T-helper 2 cell treated with Interferon-gamma antibody and Interleukin-4, amounts not matched to agents 5 μg/mL and 100 μg/mL, for 36 hours (primary cell): Measurements from ENCODE around the gene ANO6.
"Not testable (repeated sequence)": the region's sequence is repeated elsewhere in the genome, so short reads cannot be mapped to it uniquely, and the experiment has no call there.

Source experiments
- DNase-seq: peaks from one replicate; pipeline ENCODE4 v3.0.0; 2021; ENCODE audit warnings: low spot score
- H3K27ac Mint-ChIP-seq: one replicate; pipeline ENCODE4 v1.8.0; 2021; ENCODE audit warnings: mild to moderate bottlenecking, mixed read lengths
- H3K27me3 Mint-ChIP-seq: one replicate; pipeline ENCODE4 v1.8.0; 2021; ENCODE audit warnings: low read depth, mixed read lengths
- H3K36me3 Mint-ChIP-seq: one replicate; pipeline ENCODE4 v1.8.0; 2021; ENCODE audit warnings: low read depth, mixed read lengths
- H3K4me1 Mint-ChIP-seq: one replicate; pipeline ENCODE4 v1.8.0; 2021; ENCODE audit warnings: low read depth, mixed read lengths
- H3K4me3 Mint-ChIP-seq: one replicate; pipeline ENCODE4 v1.8.0; 2022; ENCODE audit warnings: mild to moderate bottlenecking, moderate library complexity, mixed read lengths
- H3K9me3 Mint-ChIP-seq: one replicate; pipeline ENCODE4 v1.8.0; 2021; ENCODE audit warnings: mixed read lengths

The ANO6 gene

GRCh38 chr12:45235087-45236025 lies 19.5 kb downstream of the ANO6 start:
- peaks cover 7% of the 10 kb centered on the region for H3K36me3 Mint-ChIP-seq
- H3K27ac Mint-ChIP-seq = peak overlapping the region; percentile 2
- no peak overlapping the region for H3K4me3 Mint-ChIP-seq
- H3K27me3 Mint-ChIP-seq = no peaks in the 10 kb centered on the region
- DNase-seq = no peak
- peaks cover 31% of the 10 kb centered on the region for H3K4me1 Mint-ChIP-seq
- no peaks in the 10 kb centered on the region for H3K9me3 Mint-ChIP-seq

DNA sequence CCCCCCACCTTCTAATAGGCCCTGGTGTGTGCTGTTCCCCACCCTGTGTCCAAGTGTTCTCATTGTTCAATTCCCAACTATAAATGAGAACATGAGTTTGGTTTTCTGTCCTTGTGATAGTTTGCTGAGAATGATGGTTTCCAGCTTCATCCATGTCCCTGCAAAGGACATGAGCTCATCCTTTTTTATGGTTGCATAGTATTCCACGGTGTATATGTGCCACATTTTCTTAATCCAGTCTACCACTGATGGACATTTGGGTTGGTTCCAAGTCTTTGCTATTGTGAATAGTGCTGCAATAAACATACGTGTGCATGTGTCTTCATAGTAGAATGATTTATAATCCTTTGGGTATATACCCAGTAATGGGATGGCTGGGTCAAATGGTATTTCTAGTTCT lies 20.5 kb downstream of the ANO6 start:
- not testable (repeated sequence) for H3K27ac Mint-ChIP-seq, H3K36me3 Mint-ChIP-seq, DNase-seq, H3K9me3 Mint-ChIP-seq, H3K27me3 Mint-ChIP-seq, H3K4me3 Mint-ChIP-seq
- H3K4me1 Mint-ChIP-seq = peaks cover 32% of the 10 kb centered on the region

GRCh38 chr12:45242180-45242579 lies 26.3 kb downstream of the ANO6 start:
- no peak overlapping the region for H3K27ac Mint-ChIP-seq

GRCh38 chr12:45243963-45244362 lies 28.1 kb downstream of the ANO6 start:
- Mint-ChIP-seq H3K4me3 (peak overlapping the region; percentile 13), H3K4me1 (peaks cover 16% of the 10 kb centered on the region), H3K9me3 (no peaks in the 10 kb centered on the region), H3K36me3 (peaks cover 6% of the 10 kb centered on the region), H3K27me3 (no peaks in the 10 kb centered on the region), H3K27ac (no peak overlapping the region)
- DNase-seq = no peak

More at GRCh38 chr12:45242180-45242579, 26.3 kb downstream of the ANO6 start:
- Mint-ChIP-seq H3K9me3 (no peaks in the 10 kb centered on the region), H3K4me3 (no peak overlapping the region), H3K4me1 (peaks cover 16% of the 10 kb centered on the region), H3K27me3 (no peaks in the 10 kb centered on the region), H3K36me3 (peaks cover 4% of the 10 kb centered on the region)
- no peak for DNase-seq

GRCh38 chr12:45244561-45245343 lies 28.9 kb downstream of the ANO6 start:
- peaks cover 4% of the 10 kb centered on the region for H3K36me3 Mint-ChIP-seq
- peak overlapping the region; percentile 14 for H3K4me3 Mint-ChIP-seq
- H3K4me1 Mint-ChIP-seq = peaks cover 13% of the 10 kb centered on the region
- H3K27ac Mint-ChIP-seq = no peak overlapping the region
- no peaks in the 10 kb centered on the region for H3K27me3 Mint-ChIP-seq
- no peaks in the 10 kb centered on the region for H3K9me3 Mint-ChIP-seq
- DNase-seq = no peak

GRCh38 chr12:45246236-45246635 lies 30.3 kb downstream of the ANO6 start:
- H3K9me3 Mint-ChIP-seq = no peaks in the 10 kb centered on the region
- H3K27ac Mint-ChIP-seq = no peak overlapping the region
- no peaks in the 10 kb centered on the region for H3K27me3 Mint-ChIP-seq
- H3K36me3 Mint-ChIP-seq = peaks cover 4% of the 10 kb centered on the region
- no peak overlapping the region for H3K4me3 Mint-ChIP-seq
- H3K4me1 Mint-ChIP-seq = peaks cover 12% of the 10 kb centered on the region
- DNase-seq = no peak

GRCh38 chr12:45247589-45247988 lies 31.7 kb downstream of the ANO6 start:
- Mint-ChIP-seq H3K4me1 (peaks cover 11% of the 10 kb centered on the region), H3K4me3 (no peak overlapping the region), H3K9me3 (no peaks in the 10 kb centered on the region), H3K27me3 (no peaks in the 10 kb centered on the region), H3K27ac (no peak overlapping the region), H3K36me3 (peaks cover 3% of the 10 kb centered on the region)
- no peak for DNase-seq

DNA sequence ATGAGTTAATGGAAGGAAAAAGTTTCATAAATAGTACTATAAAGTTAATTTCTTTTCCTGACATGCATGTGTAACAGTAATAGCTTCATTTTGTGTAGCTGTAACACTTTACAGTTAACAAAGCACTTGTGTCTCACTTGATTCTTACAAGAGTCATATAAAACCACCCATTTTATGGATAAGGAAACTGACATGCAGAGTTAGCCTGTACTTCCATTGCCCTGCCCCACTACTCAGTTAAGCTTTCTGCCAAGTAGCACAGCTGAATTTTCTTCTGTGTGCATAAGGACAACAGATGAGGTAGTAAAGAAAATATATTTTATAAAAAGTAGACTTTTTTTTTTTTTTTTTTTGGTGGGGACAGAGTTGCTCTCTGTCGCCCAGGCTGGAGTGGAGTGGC lies 32.2 kb downstream of the ANO6 start:
- DNase-seq = no peak
- peaks cover 3% of the 10 kb centered on the region for H3K36me3 Mint-ChIP-seq
- H3K27me3 Mint-ChIP-seq = no peaks in the 10 kb centered on the region
- H3K27ac Mint-ChIP-seq = no peak overlapping the region
- no peaks in the 10 kb centered on the region for H3K9me3 Mint-ChIP-seq
- no peak overlapping the region for H3K4me3 Mint-ChIP-seq
- peaks cover 11% of the 10 kb centered on the region for H3K4me1 Mint-ChIP-seq

- Mint-ChIP-seq H3K9me3 (no peaks in the 10 kb centered on the region), H3K4me1 (peaks cover 10% of the 10 kb centered on the region), H3K27me3 (no peaks in the 10 kb centered on the region), H3K27ac (no peak overlapping the region), H3K36me3 (no peaks in the 10 kb centered on the region), H3K4me3 (no peak overlapping the region)
- DNase-seq = no peak
These were observed 38.4 kb downstream of the ANO6 start for GRCh38 chr12:45254254-45254653.

GRCh38 chr12:45256721-45257120 lies 40.8 kb downstream of the ANO6 start:
- H3K4me1 Mint-ChIP-seq = peaks cover 21% of the 10 kb centered on the region
- H3K9me3 Mint-ChIP-seq = no peaks in the 10 kb centered on the region
- no peak overlapping the region for H3K4me3 Mint-ChIP-seq
- H3K27ac Mint-ChIP-seq = no peak overlapping the region
- no peaks in the 10 kb centered on the region for H3K27me3 Mint-ChIP-seq
- peaks cover 1% of the 10 kb centered on the region for H3K36me3 Mint-ChIP-seq
- no peak for DNase-seq

- H3K4me3 Mint-ChIP-seq = no peak overlapping the region
- DNase-seq = no peak
- H3K36me3 Mint-ChIP-seq = peaks cover 1% of the 10 kb centered on the region
- H3K9me3 Mint-ChIP-seq = no peaks in the 10 kb centered on the region
- no peaks in the 10 kb centered on the region for H3K27me3 Mint-ChIP-seq
- no peak overlapping the region for H3K27ac Mint-ChIP-seq
- H3K4me1 Mint-ChIP-seq = peaks cover 21% of the 10 kb centered on the region
These were observed 41.5 kb downstream of the ANO6 start for GRCh38 chr12:45257185-45257930.

DNA sequence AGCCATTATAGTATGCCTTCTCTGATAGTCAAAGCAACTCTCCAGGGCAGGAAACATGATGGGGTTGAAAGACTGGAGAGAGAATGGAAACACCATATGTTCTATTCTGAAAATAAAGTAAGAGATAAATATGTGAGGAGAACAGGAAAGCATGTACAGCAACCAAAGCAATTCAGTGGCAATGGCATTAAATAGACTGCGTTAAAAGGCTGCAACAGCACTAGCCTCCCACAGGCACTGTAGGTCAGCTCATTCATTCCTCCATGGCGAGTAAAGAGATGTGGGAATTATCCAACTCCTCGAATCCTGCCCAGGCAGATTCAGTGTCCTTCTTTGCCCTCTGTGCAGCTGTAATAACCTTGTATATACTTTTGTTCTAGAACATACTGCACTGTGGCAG lies 43.8 kb downstream of the ANO6 start:
- no peak for DNase-seq
- peaks cover 1% of the 10 kb centered on the region for H3K36me3 Mint-ChIP-seq
- no peaks in the 10 kb centered on the region for H3K9me3 Mint-ChIP-seq
- peaks cover 21% of the 10 kb centered on the region for H3K4me1 Mint-ChIP-seq
- no peaks in the 10 kb centered on the region for H3K27me3 Mint-ChIP-seq
- no peak overlapping the region for H3K27ac Mint-ChIP-seq
- H3K4me3 Mint-ChIP-seq = no peak overlapping the region

DNA sequence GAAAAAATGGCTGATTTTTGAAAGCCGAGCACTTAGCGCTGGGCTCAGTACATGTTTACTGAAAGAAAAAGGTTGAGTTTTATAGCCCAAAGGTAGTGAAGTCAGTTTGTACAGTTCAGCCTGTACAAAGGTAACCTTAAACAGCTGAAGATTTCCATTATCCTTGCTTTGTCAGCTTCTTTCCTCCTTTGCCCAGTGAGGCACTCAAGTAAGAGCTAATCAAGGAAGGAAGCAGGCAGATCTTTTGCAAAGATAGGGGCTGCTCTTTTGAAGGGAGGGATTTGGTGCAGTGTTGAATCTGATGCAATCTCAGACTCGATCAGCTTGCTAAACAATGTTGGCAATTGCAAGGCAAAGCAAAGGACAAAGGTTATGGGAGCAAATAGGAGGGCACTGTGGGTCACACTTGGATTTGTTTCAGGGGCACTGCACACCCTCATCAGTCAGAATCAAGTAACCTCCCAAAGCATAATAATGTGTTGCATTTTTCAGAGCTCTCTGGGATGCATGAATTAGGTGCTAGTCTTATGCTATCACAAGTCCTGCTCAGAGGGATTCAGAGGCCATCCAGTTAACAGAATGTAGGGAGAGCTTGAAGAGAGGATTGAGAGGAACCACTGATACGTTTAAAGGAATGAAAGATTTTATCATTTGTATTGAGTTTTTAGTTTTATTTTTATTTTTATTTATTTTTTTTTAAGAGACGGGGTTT lies 44.4 kb downstream of the ANO6 start:
- peaks cover 1% of the 10 kb centered on the region for H3K36me3 Mint-ChIP-seq
- H3K4me3 Mint-ChIP-seq = peak overlapping the region; percentile 5
- H3K9me3 Mint-ChIP-seq = no peaks in the 10 kb centered on the region
- H3K4me1 Mint-ChIP-seq = peaks cover 21% of the 10 kb centered on the region
- DNase-seq = no peak
- H3K27ac Mint-ChIP-seq = peak overlapping the region; percentile 27
- no peaks in the 10 kb centered on the region for H3K27me3 Mint-ChIP-seq
